Activated naive CD4-positive, alpha-beta T cell treated with anti-CD3 and anti-CD28 coated beads, Interleukin-2, amount 10 ng/mL, durations not matched to agents 7 days and 5 days (primary cell): ENCODE results near the gene LMBRD2.
"Not testable (repeated sequence)": the region's sequence is repeated elsewhere in the genome, so short reads cannot be mapped to it uniquely, and the experiment has no call there.

Source experiments
- CTCF ChIA-PET: fragments of 350-600 bp; sonication (Branson Sonifier 250); formaldehyde crosslinking; loops from one replicate; lab custom pipeline; 2021; ENCODE audit warnings: antibody characterized with exemption; lab: Charles Lee
- DNase-seq: peaks from one replicate; pipeline ENCODE4 v3.0.0-alpha.2; 2020
- H3K27ac Mint-ChIP-seq: one replicate; pipeline ENCODE4 v1.8.0; 2021; ENCODE audit warnings: mild to moderate bottlenecking, moderate library complexity, mixed read lengths
- H3K27me3 Mint-ChIP-seq: one replicate; pipeline ENCODE4 v1.8.0; 2021; ENCODE audit warnings: mild to moderate bottlenecking, mixed read lengths
- H3K36me3 Mint-ChIP-seq: one replicate; pipeline ENCODE4 v1.8.0; 2021; ENCODE audit warnings: mixed read lengths
- H3K4me1 Mint-ChIP-seq: one replicate; pipeline ENCODE4 v1.8.0; 2021; ENCODE audit warnings: mixed read lengths
- H3K4me3 Mint-ChIP-seq: one replicate; pipeline ENCODE4 v1.8.0; 2021; ENCODE audit warnings: mild to moderate bottlenecking, moderate library complexity, mixed read lengths
- H3K9me3 Mint-ChIP-seq: one replicate; pipeline ENCODE4 v1.8.0; 2021; ENCODE audit warnings: mixed read lengths

The LMBRD2 gene

DNA sequence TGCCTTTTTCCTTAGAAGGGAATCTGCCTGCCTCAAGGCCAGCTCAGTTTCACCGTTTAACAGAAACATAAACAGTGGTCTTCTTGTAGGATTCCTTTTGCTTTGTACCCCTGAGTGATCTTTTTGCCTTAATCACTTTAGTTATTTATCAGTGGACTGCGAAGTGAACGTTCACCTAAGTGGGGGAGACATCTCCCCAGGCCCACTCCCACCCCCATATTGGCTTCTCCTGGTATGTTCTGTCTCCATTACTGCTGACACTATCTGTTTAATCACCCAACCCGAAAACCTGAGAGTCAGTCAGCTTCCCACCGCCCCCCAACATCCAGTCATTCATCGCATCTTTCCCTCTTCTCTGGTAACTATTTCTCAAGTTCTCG lies 1.6 kb upstream of the LMBRD2 start:
- no peaks in the 10 kb centered on the region for H3K9me3 Mint-ChIP-seq
- no peak overlapping the region for H3K27ac Mint-ChIP-seq
- H3K27me3 Mint-ChIP-seq, result no peaks in the 10 kb centered on the region
- no peak for DNase-seq
- H3K4me3 Mint-ChIP-seq, result peak overlapping the region; percentile 94
- H3K36me3 Mint-ChIP-seq, result peaks cover 57% of the 10 kb centered on the region
- CTCF ChIA-PET, result interaction anchor here (0.7 to 1.3 kb wide), 5 partner anchors 8 to 88 kb away, joined by 3 to 4 read pairs (median 4); partner anchors contain the start of gene NADK2
- peaks cover 69% of the 10 kb centered on the region for H3K4me1 Mint-ChIP-seq

DNA sequence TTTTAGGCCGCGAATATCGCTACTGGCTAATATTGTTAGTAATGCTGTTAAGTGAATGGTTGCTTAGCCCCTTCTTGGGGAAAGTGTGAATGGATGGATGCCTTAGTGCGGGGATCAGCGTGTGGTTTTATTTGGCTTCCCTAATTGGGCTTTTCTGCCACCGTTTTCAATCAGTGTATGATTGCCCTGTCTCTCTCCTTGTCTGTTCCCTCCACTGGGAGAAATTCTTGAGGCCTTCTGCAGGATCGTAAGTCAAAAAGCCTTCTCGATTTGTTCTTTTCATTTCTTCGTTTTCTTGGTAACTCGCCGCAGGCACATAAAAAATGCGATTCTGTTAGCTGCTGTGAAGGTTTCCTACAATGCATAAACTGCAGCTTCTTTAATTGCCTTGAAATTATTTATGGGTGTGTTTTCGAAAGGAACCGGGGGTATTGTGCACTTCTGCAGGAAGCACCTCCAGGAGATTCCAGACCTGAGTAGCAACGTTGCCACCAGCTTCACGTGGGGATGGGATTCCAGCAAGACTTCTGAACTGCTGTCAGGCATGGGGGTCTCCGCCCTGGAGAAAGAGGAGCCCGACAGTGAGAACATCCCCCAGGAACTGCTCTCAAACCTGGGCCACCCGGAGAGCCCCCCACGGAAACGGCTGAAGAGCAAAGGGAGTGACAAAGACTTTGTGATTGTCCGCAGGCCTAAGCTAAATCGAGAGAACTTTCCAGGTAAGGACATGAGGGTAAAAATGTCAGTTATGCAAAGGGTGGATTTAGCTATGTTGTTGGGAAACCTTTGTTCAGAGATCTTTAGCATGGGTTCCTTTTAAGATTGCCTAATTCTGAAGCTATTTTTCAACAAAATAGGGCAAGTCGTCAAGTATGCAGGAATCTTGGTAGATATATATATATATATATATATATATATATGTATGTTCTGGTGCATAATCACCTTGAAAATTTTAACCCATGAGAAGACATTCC lies 924 bp upstream of the LMBRD2 start:
- Mint-ChIP-seq H3K4me1 (peaks cover 66% of the 10 kb centered on the region), H3K27me3 (no peaks in the 10 kb centered on the region), H3K9me3 (no peaks in the 10 kb centered on the region), H3K27ac (peak overlapping the region; percentile 93), H3K4me3 (peak overlapping the region; percentile 94), H3K36me3 (peaks cover 52% of the 10 kb centered on the region)
- DNase-seq, result no peak
- CTCF ChIA-PET, result interaction anchor here (0.5 to 1.3 kb wide), 7 partner anchors 9 to 89 kb away, joined by 3 to 4 read pairs (median 3); partner anchors contain the start of gene NADK2

DNA sequence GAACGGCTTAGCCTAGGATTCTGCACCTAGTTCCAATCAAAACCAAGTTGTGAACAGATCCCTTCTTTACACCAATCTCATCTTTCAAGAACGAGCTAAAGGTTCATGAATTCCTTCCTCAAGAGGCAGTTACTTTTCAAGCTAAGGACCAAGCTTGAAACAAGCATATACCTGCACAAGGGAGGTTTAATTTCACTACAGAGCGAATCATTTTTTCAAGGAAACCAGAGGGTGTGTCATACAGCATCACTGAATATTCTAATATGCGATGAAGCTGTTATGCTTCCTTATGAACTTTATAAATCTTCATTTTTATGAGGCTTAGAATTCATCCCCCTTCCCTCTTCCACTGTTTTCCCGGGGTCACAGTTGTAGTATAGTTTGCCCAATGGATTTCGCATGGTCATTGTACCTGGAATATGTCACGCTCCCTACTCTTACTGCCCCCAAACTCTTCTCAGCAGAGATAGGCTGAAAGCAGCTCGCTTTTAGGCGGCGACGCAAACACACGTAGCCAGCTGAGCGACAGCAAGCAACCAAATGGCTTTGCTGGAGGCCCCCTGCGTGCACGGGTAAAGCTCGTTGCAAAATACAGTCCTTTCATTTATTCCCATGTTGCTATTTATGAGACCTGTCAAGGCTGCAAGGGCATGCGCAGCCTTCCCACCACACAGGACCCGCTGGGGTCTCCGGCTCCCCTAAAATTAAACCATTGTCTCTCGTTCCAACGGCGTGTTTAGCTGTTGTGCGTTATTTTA lies 832 bp downstream of the LMBRD2 start:
- DNase-seq, result peak; percentile 75

DNA sequence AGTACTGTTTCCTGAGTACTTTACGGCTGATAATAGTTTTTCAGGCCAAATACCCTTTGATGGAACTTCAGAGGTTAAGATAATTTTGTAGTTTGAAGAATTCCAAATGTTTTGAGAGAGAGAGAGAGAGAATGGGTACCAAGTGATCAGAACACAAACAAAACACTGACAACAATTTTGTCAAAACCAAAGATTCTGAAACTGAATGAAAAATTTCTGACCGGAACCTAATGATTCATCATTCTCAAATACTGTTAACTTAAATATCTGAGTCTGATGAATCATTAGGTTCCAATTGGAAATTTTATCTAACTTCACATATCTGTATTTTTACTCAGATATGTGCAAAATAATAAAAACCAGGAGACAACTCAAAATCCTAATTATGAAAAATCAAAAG lies 4.0 kb downstream of the LMBRD2 start:
- Mint-ChIP-seq H3K9me3 (no peaks in the 10 kb centered on the region), H3K27me3 (no peaks in the 10 kb centered on the region), H3K36me3 (peaks cover 18% of the 10 kb centered on the region), H3K27ac (no peak overlapping the region), H3K4me3 (no peak overlapping the region), H3K4me1 (peaks cover 36% of the 10 kb centered on the region)
- CTCF ChIA-PET, result no interaction called here
- no peak for DNase-seq

More for the DNA sequence above, 832 bp downstream of the LMBRD2 start:
- H3K36me3 Mint-ChIP-seq, result peaks cover 41% of the 10 kb centered on the region
- H3K4me1 Mint-ChIP-seq, result peaks cover 63% of the 10 kb centered on the region
- peak overlapping the region; percentile 94 for H3K4me3 Mint-ChIP-seq
- CTCF ChIA-PET, result interaction anchor here (1.7 to 1.9 kb wide), 2 partner anchors 72 to 91 kb away, joined by 5 to 7 read pairs; partner anchors contain the start of gene NADK2
- no peaks in the 10 kb centered on the region for H3K27me3 Mint-ChIP-seq
- no peaks in the 10 kb centered on the region for H3K9me3 Mint-ChIP-seq
- H3K27ac Mint-ChIP-seq, result peak overlapping the region; percentile 93

DNA sequence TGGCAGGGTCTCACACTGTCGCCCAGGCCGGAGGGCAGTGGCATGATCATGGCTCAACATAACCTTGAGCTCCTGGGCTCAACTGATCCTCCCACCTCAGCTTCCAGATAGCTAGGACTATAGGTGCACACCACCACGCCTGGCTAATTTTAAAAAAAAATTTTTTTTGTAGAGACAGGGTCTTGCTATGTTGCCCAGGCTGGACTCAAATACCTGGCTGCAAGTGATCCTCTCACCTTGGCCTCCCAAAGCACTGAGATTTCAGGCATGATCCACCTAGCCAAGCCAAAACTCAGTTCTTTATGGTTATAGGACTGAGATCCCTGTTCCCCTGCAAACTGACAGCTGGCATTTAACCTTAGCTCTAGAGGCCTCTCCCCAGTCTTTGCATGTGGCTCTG lies 5.3 kb downstream of the LMBRD2 start:
- H3K27ac Mint-ChIP-seq, result no peak overlapping the region
- CTCF ChIA-PET, result interaction anchor here (1.2 kb wide), 1 partner anchor 17 kb away, joined by 3 read pairs; no protein-coding TSS in a partner anchor

DNA sequence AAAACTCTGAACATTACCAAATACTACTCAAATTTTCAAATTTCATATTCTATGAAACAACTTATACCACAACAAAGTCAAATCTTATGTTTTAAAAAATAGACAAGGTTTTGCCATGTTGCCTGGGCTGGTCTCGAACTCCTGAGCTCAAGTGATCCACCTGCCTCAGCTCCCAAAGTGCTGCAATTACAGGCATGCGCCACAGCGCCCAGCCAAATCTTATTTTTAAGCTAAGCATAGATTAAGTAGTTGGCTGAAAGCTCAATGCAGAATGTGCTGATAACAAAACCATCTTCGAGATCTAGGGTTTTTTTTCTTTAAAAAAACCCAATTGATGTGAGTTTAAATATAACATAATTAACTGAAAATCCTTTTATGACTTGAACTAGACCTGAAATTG lies 6.4 kb downstream of the LMBRD2 start:
- CTCF ChIA-PET, result interaction anchor here (1.2 kb wide), 1 partner anchor 18 kb away, joined by 3 read pairs; no protein-coding TSS in a partner anchor
- peaks cover 23% of the 10 kb centered on the region for H3K4me1 Mint-ChIP-seq
- no peak overlapping the region for H3K4me3 Mint-ChIP-seq
- H3K27me3 Mint-ChIP-seq, result no peaks in the 10 kb centered on the region
- H3K36me3 Mint-ChIP-seq, result peaks cover 21% of the 10 kb centered on the region
- peaks cover 2% of the 10 kb centered on the region for H3K9me3 Mint-ChIP-seq
- H3K27ac Mint-ChIP-seq, result no peak overlapping the region
- DNase-seq, result no peak

More for the DNA sequence above, 5.3 kb downstream of the LMBRD2 start:
- Mint-ChIP-seq H3K27me3 (no peaks in the 10 kb centered on the region), H3K36me3 (peaks cover 13% of the 10 kb centered on the region), H3K9me3 (no peaks in the 10 kb centered on the region), H3K4me3 (no peak overlapping the region), H3K4me1 (peaks cover 31% of the 10 kb centered on the region)
- no peak for DNase-seq

DNA sequence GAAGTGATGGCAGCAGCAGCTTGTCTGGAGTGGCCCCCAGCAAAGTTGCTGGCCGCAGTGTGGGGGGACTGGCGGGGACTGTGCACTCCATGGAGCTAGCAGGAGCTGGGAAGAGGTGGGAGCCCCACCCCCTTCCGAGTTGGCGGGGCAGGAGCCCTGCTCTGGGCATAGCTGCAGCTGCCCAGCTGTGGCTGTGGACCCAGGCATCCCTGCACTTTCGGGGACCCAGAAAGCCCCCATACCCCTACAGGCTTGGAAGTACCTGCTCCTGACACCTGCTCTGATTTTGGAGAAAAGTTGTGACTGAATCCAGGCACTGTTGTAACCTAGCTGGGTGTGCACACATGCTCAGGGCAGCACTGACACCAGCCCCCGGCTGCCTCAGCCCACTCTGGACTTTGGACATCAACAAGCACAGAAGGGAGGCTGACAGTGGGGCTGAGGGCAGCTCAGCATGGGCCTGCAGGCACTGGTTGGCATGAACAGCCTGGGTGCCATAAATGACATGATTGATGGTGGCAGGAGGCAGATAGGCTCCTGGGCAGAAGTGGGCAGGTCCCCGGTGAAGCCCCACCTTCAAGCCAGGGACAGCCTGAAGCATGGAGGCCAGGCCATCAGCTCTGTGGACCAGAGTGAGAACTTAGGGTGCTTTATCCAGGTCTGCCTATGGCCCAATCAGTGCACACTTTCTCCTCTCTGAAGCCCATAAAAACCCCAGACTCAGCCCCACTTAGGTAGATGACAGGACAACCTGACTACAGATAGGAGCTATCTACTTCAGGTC lies 12.6 kb downstream of the LMBRD2 start:
- peaks cover 10% of the 10 kb centered on the region for H3K9me3 Mint-ChIP-seq
- no peaks in the 10 kb centered on the region for H3K27me3 Mint-ChIP-seq
- H3K4me3 Mint-ChIP-seq, result no peak overlapping the region
- H3K36me3 Mint-ChIP-seq, result peaks cover 43% of the 10 kb centered on the region
- H3K27ac Mint-ChIP-seq, result no peak overlapping the region
- H3K4me1 Mint-ChIP-seq, result no peaks in the 10 kb centered on the region
- CTCF ChIA-PET, result interaction anchor here (0.6 to 1.4 kb wide), 2 partner anchors 10 to 127 kb away, joined by 3 to 5 read pairs; no protein-coding TSS in a partner anchor
- no peak for DNase-seq

DNA sequence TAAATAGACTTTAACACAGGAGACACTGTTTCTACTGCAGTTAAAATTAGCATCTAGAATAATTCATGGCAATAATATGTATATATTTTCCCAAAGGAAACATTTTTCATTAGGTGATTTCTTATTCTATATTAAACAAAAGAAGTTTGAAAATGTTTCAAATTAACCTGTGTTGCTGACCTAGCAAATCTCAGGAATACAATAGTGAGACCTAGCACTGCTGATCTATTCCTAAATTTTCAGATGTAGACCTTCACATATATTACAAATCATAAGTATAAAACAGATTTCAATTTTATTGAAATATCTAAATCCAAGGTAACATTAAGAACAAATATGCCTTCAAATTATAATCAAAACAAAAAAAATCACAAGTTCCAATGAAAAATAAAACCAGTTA lies 15.1 kb downstream of the LMBRD2 start:
- H3K36me3 Mint-ChIP-seq, result peaks cover 47% of the 10 kb centered on the region
- H3K9me3 Mint-ChIP-seq, result peaks cover 10% of the 10 kb centered on the region
- no peaks in the 10 kb centered on the region for H3K27me3 Mint-ChIP-seq
- H3K27ac Mint-ChIP-seq, result no peak overlapping the region
- no peaks in the 10 kb centered on the region for H3K4me1 Mint-ChIP-seq
- H3K4me3 Mint-ChIP-seq, result no peak overlapping the region
- no peak for DNase-seq
- CTCF ChIA-PET, result no interaction called here

DNA sequence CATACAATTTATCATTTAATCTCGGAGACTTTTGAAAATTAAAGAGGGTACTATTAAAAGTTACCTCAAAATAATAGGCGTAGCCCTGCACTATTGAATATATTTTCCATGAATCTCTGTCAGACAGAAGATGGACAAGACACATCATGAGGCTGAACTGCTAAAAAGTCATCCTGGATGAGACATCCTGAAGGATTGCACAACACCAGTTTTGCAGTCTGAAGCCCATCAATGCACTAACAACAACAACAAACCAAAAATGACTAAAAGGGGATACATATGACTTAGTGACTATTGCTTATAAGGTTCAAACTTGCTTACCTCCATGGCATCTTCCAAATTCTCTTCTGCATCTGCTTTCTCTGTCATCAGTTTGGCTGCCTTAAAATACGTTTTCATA lies 15.7 kb downstream of the LMBRD2 start:
- no peak overlapping the region for H3K27ac Mint-ChIP-seq
- no peaks in the 10 kb centered on the region for H3K4me1 Mint-ChIP-seq
- peaks cover 44% of the 10 kb centered on the region for H3K36me3 Mint-ChIP-seq
- H3K27me3 Mint-ChIP-seq, result no peaks in the 10 kb centered on the region
- peaks cover 10% of the 10 kb centered on the region for H3K9me3 Mint-ChIP-seq
- CTCF ChIA-PET, result no interaction called here
- DNase-seq, result no peak
- no peak overlapping the region for H3K4me3 Mint-ChIP-seq

DNA sequence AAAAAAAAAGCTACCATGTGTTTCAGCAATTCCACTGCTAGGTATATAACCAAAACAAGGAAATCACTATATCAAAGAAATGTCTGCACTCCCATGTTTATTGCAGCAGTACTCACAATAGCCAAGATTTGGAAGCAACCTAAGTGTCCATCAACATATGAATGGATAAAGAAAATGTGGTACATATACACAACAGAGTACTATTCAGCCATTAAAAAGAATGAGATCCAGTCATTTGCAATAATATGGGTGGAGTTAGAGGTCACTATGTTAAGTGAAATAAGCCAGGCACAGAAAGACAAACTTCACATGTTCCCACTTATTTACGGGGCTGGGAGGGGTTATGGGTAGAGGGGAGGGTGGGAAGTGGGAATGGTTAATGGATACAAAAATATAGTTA lies 18.7 kb downstream of the LMBRD2 start:
- not testable (repeated sequence) for H3K27me3 Mint-ChIP-seq, DNase-seq, H3K27ac Mint-ChIP-seq, H3K4me3 Mint-ChIP-seq, H3K4me1 Mint-ChIP-seq, H3K9me3 Mint-ChIP-seq
- CTCF ChIA-PET, result interaction anchor here (0.6 kb wide), 1 partner anchor 20 kb away, joined by 3 read pairs; no protein-coding TSS in a partner anchor
- H3K36me3 Mint-ChIP-seq, result peaks cover 48% of the 10 kb centered on the region

DNA sequence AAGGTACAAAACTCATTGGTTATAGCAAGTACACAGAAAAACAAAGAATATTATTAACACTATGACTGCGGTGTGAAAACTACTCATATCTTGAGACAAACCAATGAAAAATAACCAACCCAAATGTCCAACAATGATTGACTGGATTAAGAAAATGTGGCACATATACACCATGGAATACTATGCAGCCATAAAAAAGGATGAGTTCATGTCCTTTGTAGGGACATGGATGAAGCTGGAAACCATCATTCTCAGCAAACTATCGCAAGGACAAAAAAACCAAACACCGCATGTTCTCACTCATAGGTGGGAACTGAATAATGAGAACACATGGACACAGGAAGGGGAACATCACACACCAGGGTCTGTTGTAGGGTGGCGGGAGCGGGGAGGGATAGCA lies 22.0 kb downstream of the LMBRD2 start:
- H3K9me3 Mint-ChIP-seq, DNase-seq, H3K27ac Mint-ChIP-seq, H3K4me3 Mint-ChIP-seq, H3K4me1 Mint-ChIP-seq, CTCF ChIA-PET, H3K27me3 Mint-ChIP-seq: not testable (repeated sequence)
- H3K36me3 Mint-ChIP-seq, result peaks cover 43% of the 10 kb centered on the region

DNA sequence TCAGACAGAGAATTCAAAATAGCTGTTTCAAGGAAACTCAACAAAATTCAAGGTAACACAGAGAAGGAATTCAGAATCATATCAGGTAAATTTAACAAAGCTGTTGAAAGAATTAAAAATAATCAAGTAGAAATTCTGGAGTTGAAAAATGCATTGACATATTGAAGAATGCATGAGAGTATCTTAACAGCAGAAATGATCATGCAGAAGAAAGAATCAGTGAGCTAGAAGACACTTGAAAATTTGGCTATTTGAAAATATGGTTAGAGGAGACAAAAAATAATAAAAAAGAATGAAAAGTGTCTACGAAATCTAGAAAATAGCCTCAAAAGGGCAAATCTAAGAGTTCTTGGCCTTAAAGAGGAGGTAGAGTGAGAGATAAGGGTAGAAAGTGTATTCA lies 22.9 kb downstream of the LMBRD2 start:
- CTCF ChIA-PET, result no interaction called here
- Mint-ChIP-seq H3K4me1 (no peaks in the 10 kb centered on the region), H3K27ac (no peak overlapping the region), H3K36me3 (peaks cover 41% of the 10 kb centered on the region), H3K9me3 (peaks cover 9% of the 10 kb centered on the region), H3K4me3 (no peak overlapping the region), H3K27me3 (no peaks in the 10 kb centered on the region)
- no peak for DNase-seq

DNA sequence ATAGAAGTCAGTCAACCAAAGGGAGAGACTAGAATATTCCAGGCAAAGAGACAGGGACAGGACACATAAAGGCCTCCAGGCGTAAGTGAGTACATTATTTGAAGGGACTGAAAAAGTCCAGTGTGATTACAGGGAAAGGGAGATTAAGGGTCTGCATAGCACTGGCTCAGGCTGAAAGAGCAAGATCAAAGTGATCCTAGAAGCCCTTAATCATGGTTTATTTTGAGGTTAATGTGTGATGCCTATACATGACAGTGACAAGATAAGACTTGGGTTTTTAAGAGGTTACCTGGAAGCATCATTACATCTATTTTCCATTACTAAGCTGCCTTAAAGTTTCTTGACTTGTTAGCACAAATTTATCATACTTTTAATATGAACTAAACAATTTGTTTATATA lies 25.8 kb downstream of the LMBRD2 start:
- Mint-ChIP-seq H3K9me3 (peaks cover 9% of the 10 kb centered on the region), H3K27ac (no peak overlapping the region), H3K4me3 (no peak overlapping the region), H3K36me3 (peaks cover 37% of the 10 kb centered on the region), H3K27me3 (no peaks in the 10 kb centered on the region), H3K4me1 (no peaks in the 10 kb centered on the region)
- no peak for DNase-seq
- CTCF ChIA-PET, result no interaction called here
